NT2/D1 (cell line): ENCODE measurements around the gene RAVER1.

Experiments
- DNase-seq: peaks from one replicate; pipeline ENCODE4 v3.0.0-alpha.2; 2011; ENCODE audit warnings: low read depth, low spot score
- H3K27me3 ChIP-seq: 2 replicates; pipeline ENCODE4 v1.6.0; 2011; ENCODE audit warnings: mild to moderate bottlenecking; ENCODE audit not compliant: insufficient read length, insufficient read depth
- H3K36me3 ChIP-seq: 2 replicates; pipeline ENCODE4 v1.6.1; 2011; ENCODE audit warnings: mild to moderate bottlenecking, low read length, mixed read lengths; ENCODE audit not compliant: insufficient read depth, insufficient read length
- H3K4me1 ChIP-seq: 2 replicates; pipeline ENCODE4 v1.5.1; 2011; ENCODE audit not compliant: insufficient read depth, insufficient read length
- H3K4me3 ChIP-seq: 2 replicates; pipeline ENCODE4 v1.5.1; 2011; ENCODE audit warnings: low read depth; ENCODE audit not compliant: insufficient read length
- H3K9ac ChIP-seq: 2 replicates; pipeline ENCODE4 v1.6.0; 2011; ENCODE audit warnings: low read depth; ENCODE audit not compliant: insufficient read length
- H3K9me3 ChIP-seq: 2 replicates; pipeline ENCODE4 v1.5.1; 2011; ENCODE audit warnings: mild to moderate bottlenecking, low read length; ENCODE audit not compliant: insufficient read depth
- SUZ12 ChIP-seq: IDR thresholded peaks from 2 replicates; pipeline ENCODE4 v1.6.1; 2011; ENCODE audit not compliant: insufficient read length, insufficient read depth; ENCODE audit errors: extremely low read depth
- YY1 ChIP-seq: IDR thresholded peaks from 2 replicates; pipeline ENCODE4 v1.6.1; 2011; ENCODE audit not compliant: insufficient read length, insufficient read depth
- ZNF274 ChIP-seq: IDR thresholded peaks from 2 replicates; pipeline ENCODE4 v1.6.1; 2011; ENCODE audit warnings: mild to moderate bottlenecking, low read depth, low read length

The RAVER1 gene

DNA sequence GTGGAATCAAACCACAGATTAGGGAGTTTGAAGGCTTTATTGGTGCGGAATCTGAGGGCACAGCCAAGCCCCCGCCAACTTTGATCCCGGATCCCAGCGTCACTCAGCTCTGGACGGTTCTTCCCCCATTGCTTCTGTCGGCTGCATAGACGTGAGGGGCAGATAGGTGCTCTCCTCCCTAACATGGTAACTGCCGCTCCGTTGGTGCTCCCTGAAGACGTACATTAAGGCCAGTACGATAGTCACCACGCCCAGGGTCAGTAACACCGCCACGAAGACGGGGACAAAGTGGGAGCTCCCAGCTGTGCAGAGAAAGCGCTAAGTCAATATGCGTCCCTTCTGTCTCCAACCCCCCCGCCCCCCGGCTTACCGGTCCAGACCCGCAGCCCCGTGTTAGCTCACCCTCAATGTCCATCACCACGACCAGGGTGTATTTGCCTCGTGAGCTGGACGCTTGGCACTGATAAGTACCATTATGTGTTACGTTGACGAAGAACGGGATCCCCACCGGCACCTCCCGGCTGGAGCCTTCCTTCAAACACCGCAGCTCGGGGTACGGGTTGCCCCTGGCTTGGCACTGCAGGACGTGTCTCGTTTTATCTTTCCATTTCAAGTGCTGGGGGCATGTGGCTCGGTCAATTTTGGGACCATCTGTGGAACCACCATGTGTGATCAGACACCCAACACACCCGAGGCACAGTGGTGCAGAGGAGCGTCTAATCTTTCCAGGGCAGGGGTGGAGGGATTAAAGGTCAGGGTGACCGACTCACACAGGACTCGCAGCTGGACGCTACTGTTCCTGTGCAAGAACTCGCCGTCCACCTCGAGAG, 644 bp upstream of the RAVER1 start:
- Histone ChIP-seq H3K9ac (peak overlapping the region; percentile 70), H3K27me3 (peaks cover 16% of the 10 kb centered on the region), H3K9me3 (no peaks in the 10 kb centered on the region), H3K4me3 (peak overlapping the region; percentile 98), H3K36me3 (peaks cover 31% of the 10 kb centered on the region), H3K4me1 (peaks cover 23% of the 10 kb centered on the region)
- TF ChIP-seq SUZ12 (no peak), YY1 (no peak), ZNF274 (no peak)
- DNase-seq, result no peak

DNA sequence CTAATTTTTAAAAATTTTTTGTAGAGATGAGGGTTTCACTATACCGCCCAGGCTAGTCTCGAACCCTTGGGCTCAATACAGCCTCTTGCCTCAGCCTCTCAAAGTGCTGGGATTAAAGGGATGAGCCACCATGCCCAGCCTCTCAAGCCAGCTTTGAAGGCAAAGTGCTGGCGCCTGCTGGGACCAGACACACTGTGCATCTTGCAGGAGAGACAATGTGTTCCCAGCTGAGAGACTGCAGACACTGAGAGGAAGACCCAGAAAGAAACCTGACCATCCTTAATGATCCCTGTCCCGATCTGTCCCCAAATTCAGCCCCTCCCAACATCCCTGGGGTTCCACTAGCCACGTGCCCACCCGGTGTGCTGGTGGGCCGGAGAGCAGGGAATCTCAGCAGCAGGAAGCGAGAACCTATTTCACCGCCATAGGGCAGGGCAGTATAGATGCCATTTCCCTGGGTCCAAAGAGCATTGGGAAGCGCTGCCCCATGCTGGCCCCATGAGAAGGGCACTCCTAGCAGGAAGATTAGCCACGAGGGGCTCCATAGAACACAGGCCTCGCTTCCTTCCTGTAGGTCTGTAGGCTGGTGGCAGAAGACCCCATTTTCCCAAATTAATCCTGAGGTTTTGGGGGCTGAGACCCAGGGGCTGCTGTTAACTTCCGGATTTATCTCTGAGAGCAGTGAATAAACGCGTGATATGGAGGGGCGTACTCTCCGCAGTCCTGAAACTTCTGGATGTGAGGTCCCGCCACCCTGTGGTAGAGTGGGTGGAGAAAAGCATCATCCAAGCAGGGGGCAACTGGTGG, 968 bp downstream of the RAVER1 start:
- Histone ChIP-seq H3K4me1 (peaks cover 24% of the 10 kb centered on the region), H3K4me3 (peak overlapping the region; percentile 98), H3K27me3 (peaks cover 16% of the 10 kb centered on the region), H3K36me3 (peaks cover 47% of the 10 kb centered on the region), H3K9me3 (no peaks in the 10 kb centered on the region), H3K9ac (peak overlapping the region; percentile 92)
- TF ChIP-seq YY1 (no peak), SUZ12 (no peak), ZNF274 (no peak)
- DNase-seq, result no peak

DNA sequence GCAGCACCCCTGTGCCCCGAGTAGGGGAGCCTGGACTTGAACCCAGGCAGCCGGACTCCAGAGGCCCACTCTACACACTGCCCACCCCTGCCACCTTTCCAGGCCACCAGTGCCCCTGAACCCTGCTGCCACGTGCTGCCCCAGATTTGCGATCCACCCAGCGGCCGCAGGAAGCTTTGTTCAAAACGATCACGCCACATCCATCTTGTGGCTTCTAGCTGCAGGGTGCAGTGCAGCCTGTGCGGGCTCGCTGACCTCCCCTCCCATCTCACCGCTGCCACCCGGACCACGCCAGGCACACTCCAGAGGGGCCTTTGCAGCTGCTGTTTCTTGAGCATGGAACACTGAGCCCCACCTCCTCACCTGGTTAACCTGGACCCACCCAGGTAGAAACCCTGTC, 3.8 kb downstream of the RAVER1 start:
- peaks cover 17% of the 10 kb centered on the region for H3K4me1 ChIP-seq
- H3K4me3 ChIP-seq, result no peak overlapping the region
- H3K36me3 ChIP-seq, result peaks cover 74% of the 10 kb centered on the region
- no peaks in the 10 kb centered on the region for H3K9me3 ChIP-seq
- peaks cover 8% of the 10 kb centered on the region for H3K27me3 ChIP-seq
- no peak for DNase-seq
- H3K9ac ChIP-seq, result peak overlapping the region; percentile 28
- no peak for TF ChIP-seq SUZ12
- TF ChIP-seq ZNF274, result no peak
- no peak for TF ChIP-seq YY1

DNA sequence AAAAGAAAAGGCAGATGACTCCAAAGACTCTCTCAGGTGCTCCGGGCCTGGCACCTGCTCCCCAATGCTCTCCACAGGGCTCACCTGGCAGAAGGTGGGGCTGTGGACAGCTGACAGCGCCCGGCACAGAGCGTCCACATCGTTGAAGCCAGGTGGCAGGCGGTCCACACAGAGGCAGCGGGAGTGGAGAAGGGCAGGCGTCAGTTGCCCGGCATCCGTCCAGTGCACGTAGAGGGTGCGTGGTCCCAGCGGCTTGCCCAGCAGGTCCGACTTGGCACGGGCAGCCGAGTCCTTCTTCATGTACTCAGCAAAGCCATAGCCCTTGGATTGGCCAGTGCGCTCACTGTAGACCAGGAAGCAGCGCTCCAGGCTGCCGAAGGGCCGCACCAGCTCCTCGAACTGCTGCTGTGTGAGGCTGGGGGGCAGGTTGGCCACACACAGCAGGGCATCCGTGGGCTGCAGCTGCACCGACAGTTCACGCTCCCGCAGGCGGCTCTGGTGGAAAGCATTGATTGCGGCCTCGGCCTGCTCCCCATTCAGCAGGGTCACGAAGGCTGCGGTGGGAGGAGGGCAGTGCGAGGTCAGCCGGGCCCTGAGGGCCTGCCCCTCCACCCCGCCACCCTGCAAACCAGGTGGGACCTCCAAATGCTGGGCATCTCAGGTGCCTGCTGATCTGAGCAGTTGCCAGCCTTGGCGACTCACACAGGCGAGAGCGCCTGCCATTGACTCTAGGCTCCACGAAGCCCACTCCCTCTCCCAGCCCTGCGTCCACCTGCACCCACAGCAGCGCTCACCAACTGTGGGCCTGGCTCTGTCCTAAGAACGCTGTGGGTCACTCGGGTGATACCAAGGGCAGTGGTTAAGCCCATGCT, 4.5 kb downstream of the RAVER1 start:
- H3K9ac ChIP-seq, result no peak overlapping the region
- TF ChIP-seq ZNF274 (no peak), YY1 (no peak)
- DNase-seq, result no peak
- no peaks in the 10 kb centered on the region for H3K9me3 ChIP-seq
- H3K27me3 ChIP-seq, result peaks cover under 1% of the 10 kb centered on the region
- H3K36me3 ChIP-seq, result peaks cover 81% of the 10 kb centered on the region
- no peak overlapping the region for H3K4me3 ChIP-seq
- H3K4me1 ChIP-seq, result peaks cover 13% of the 10 kb centered on the region

DNA sequence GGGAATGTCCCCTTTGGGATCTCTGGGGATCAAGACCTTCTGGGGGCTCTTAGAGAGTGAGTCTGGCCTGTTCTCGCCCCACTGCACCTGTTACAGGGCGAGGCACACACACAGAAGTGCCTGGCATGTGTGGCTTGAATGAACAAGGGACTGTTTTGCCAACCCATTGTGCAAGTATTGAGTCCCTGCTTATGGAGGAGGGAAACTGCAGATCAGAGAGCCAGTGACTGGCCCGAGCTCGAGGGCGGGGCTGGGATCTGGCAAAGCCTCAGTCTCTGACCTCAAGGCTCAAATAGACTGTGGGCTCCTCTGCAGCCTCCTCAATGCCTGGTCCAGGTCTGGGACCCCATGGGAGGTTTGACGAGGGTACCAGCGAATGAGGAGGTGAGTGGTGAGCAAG, 5.5 kb downstream of the RAVER1 start:
- no peak for DNase-seq
- no peak overlapping the region for H3K9ac ChIP-seq
- H3K9me3 ChIP-seq, result no peaks in the 10 kb centered on the region
- H3K36me3 ChIP-seq, result peaks cover 90% of the 10 kb centered on the region
- no peaks in the 10 kb centered on the region for H3K27me3 ChIP-seq
- H3K4me3 ChIP-seq, result no peak overlapping the region
- no peak for TF ChIP-seq ZNF274
- TF ChIP-seq SUZ12, result no peak
- no peak for TF ChIP-seq YY1
- H3K4me1 ChIP-seq, result peaks cover 17% of the 10 kb centered on the region

DNA sequence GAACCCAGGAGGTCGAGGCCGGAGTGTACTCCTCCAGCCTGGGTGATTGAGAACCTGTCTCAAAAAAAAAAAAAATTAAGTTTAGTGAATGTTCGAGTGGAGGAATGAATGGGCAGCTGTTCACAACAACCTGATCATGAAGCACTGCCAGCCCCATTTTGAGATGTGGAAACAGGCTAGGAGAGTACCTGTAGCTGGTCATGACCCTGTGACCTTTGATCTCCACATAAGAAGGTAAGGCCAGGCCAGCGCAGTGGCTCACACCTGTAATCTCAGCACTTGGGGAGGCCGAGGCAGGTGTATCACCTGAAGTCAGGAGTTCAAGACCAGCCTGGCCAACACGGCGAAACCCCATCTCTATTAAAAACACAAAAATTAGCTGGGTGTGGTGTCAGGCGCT, 7.6 kb downstream of the RAVER1 start:
- DNase-seq, result no peak
- H3K9me3 ChIP-seq, result no peaks in the 10 kb centered on the region
- H3K4me3 ChIP-seq, result no peak overlapping the region
- H3K9ac ChIP-seq, result no peak overlapping the region
- no peaks in the 10 kb centered on the region for H3K27me3 ChIP-seq
- H3K36me3 ChIP-seq, result peaks cover 98% of the 10 kb centered on the region
- no peak for TF ChIP-seq SUZ12
- TF ChIP-seq YY1, result no peak
- no peak for TF ChIP-seq ZNF274
- peaks cover 11% of the 10 kb centered on the region for H3K4me1 ChIP-seq
